ENCODE data around the gene EFCAB8. TPM values are rescaled to one million over a fixed set of nuclear protein-coding genes. Genes with fewer than 3 reads are reported as not detected.

Gene EFCAB8
- total and polyA plus RNA-seq, 9 donors = 0.08 to 0.20 TPM; not detected in 7

DNA sequence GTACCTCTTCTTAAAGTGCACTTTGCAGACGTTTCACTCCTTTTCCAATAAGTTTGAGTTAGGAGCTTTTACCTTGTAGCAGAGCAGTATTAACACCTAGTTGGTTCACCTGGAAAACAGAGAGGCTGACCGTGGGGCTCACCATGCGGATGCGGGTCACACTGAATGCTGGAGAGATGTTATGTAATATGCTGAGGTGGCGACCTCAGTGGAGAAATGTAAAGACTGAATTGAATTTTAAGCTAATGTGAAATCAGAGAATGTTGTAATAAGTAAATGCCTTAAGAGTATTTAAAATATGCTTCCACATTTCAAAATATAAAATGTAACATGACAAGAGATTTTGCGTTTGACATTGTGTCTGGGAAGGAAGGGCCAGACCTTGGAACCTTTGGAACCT, 9.9 kb upstream of the EFCAB8 start:
- intact Hi-C loops (cut with DNase I) = no loop called here
- WGBS, 3 donors = 87 to 90% (median 90%) methylated on average over 6 of the region's 6 CpGs
- no peaks in the 10 kb centered on the region for H3K36me3 ChIP-seq

DNA sequence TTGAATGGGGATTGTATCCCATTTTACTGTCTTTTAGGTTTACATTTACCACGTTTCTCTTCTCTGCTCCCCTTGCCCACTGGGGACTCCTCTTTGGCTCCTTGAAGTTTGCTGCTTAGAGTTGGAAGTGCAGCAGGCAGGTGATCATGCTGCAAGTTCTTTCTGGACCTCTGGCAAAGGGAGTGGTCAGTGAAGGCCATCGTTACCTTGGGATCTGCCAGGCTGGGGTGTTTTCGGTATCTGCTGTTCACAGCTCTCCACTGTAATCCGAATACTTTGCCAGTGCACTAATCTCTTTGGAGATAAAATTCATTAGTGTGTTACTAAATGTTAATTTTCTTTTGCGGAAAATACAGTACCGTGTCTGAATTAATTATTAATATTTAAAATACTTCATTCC, 9.1 kb upstream of the EFCAB8 start:
- 73 to 82% (median 79%) methylated on average over 6 of the region's 6 CpGs for WGBS, 3 donors
- intact Hi-C loops (cut with DNase I) = no loop called here
- TF ChIP-seq EP300 (IDR thresholded peaks at IDR 0.05) (no peak), POLR2A (IDR thresholded peaks at IDR 0.05) (no peak)
- TF ChIP-seq, protein P1, sequence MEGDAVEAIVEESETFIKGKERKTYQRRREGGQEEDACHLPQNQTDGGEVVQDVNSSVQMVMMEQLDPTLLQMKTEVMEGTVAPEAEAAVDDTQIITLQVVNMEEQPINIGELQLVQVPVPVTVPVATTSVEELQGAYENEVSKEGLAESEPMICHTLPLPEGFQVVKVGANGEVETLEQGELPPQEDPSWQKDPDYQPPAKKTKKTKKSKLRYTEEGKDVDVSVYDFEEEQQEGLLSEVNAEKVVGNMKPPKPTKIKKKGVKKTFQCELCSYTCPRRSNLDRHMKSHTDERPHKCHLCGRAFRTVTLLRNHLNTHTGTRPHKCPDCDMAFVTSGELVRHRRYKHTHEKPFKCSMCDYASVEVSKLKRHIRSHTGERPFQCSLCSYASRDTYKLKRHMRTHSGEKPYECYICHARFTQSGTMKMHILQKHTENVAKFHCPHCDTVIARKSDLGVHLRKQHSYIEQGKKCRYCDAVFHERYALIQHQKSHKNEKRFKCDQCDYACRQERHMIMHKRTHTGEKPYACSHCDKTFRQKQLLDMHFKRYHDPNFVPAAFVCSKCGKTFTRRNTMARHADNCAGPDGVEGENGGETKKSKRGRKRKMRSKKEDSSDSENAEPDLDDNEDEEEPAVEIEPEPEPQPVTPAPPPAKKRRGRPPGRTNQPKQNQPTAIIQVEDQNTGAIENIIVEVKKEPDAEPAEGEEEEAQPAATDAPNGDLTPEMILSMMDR (IDR thresholded peaks at IDR 0.05) = no peak
- no peak for DNase-seq
- Histone ChIP-seq H3K27me3 (no peaks in the 10 kb centered on the region), H3K4me1 (ENCODE audit: insufficient read depth) (no peaks in the 10 kb centered on the region), H3K36me3 (no peaks in the 10 kb centered on the region), H3K27ac (no peak overlapping the region), H3K4me3 (no peak overlapping the region), H3K9me3 (no peaks in the 10 kb centered on the region)

More for the DNA sequence above, 9.9 kb upstream of the EFCAB8 start:
- TF ChIP-seq POLR2A (IDR thresholded peaks at IDR 0.05) (no peak), EP300 (IDR thresholded peaks at IDR 0.05) (no peak)
- TF ChIP-seq, protein P1 (IDR thresholded peaks at IDR 0.05) = no peak
- no peaks in the 10 kb centered on the region for H3K9me3 ChIP-seq
- H3K27me3 ChIP-seq = no peaks in the 10 kb centered on the region
- no peak overlapping the region for H3K27ac ChIP-seq
- H3K4me3 ChIP-seq = no peak overlapping the region
- H3K4me1 ChIP-seq (ENCODE audit: insufficient read depth) = no peaks in the 10 kb centered on the region
- no peak for DNase-seq

DNA sequence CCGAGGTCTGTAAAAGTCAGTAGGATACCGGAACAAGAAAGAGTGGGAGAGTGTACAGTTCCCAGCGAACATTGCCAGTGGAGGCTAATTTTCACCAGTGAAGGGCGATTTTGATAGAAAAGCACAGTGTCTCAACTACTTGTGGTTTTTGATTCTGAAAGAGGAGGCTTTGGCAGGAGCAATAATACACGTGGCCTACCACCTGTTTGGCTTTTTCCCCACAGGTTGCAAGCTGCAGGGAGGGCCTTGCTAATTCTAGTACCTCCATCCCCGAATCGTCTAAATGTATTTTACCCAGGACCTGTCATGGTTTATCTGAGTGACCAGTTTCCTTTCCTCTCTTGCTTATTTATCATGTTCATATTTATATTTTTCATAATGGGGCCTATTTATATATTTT, 3.3 kb upstream of the EFCAB8 start:
- TF ChIP-seq POLR2A (IDR thresholded peaks at IDR 0.05) = no peak
- TF ChIP-seq EP300 (IDR thresholded peaks at IDR 0.05) = no peak
- TF ChIP-seq, protein P1 (IDR thresholded peaks at IDR 0.05) = no peak
- H3K36me3 ChIP-seq = no peaks in the 10 kb centered on the region
- H3K27me3 ChIP-seq = no peaks in the 10 kb centered on the region
- no peak overlapping the region for H3K27ac ChIP-seq
- H3K4me1 ChIP-seq (ENCODE audit: insufficient read depth) = no peaks in the 10 kb centered on the region
- no peak for DNase-seq
- intact Hi-C loops (cut with DNase I) = no loop called here
- 48 to 65% (median 54%) methylated on average over 7 of the region's 7 CpGs for whole genome bisulfite sequencing, 3 donors
- H3K9me3 ChIP-seq = no peaks in the 10 kb centered on the region
- H3K4me3 ChIP-seq = no peak overlapping the region

DNA sequence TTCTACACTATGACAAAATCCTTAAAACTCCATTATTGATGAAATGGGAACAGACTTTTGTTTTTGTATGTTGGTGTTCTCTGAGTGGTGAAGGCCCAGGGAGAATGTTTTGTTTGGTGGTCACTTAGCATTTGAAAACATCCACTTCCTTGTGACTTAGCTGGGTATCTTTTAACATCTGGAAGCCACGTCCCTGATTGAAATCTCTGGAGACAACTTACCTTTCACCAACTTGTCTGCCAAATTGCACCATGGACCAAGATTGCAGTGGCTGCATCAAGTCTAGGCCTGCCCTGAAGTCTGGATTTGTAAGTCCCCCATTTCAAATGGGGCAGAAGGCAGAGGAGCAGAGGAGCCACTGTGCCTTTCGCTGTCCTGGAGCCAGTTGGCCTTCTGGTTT, 534 bp upstream of the EFCAB8 start:
- H3K27me3 ChIP-seq = no peaks in the 10 kb centered on the region
- no peaks in the 10 kb centered on the region for H3K4me1 ChIP-seq (ENCODE audit: insufficient read depth)
- H3K9me3 ChIP-seq = no peaks in the 10 kb centered on the region
- intact Hi-C loops (cut with DNase I) = no loop called here
- 82 to 89% (median 83%) methylated on average over 2 of the region's 2 CpGs for WGBS, 3 donors
- TF ChIP-seq POLR2A (IDR thresholded peaks at IDR 0.05) (no peak), EP300 (IDR thresholded peaks at IDR 0.05) (no peak)
- TF ChIP-seq, protein P1 (IDR thresholded peaks at IDR 0.05) = no peak
- H3K36me3 ChIP-seq = no peaks in the 10 kb centered on the region
- no peak for DNase-seq
- H3K27ac ChIP-seq = no peak overlapping the region
- H3K4me3 ChIP-seq = no peak overlapping the region

Measured in ovary (tissue), 9 donors.